Suprapubic skin (tissue), 4 donors: ENCODE results near the gene ANKRD17. TPM values are rescaled to one million over a fixed set of nuclear protein-coding genes. Genes with fewer than 3 reads are reported as not detected.
"Not testable (repeated sequence)": the region's sequence is repeated elsewhere in the genome, so short reads cannot be mapped to it uniquely, and the experiment has no call there.

Experiments
- DNase-seq, 2 donors: peaks; one replicate each; pipeline ENCODE4 v3.0.0-alpha.2; 2019; ENCODE audit warnings: low spot score in 2 of 2
- H3K27ac ChIP-seq: fragments of 200-600 bp; sonication (generic); one replicate; pipeline ENCODE4 v1.5.1; 2019
- H3K27me3 ChIP-seq: fragments of 200-600 bp; sonication (generic); one replicate; pipeline ENCODE4 v1.5.1; 2019
- H3K36me3 ChIP-seq: fragments of 200-600 bp; sonication (generic); one replicate; pipeline ENCODE4 v1.5.1; 2019
- H3K4me1 ChIP-seq: fragments of 200-600 bp; sonication (generic); one replicate; pipeline ENCODE4 v1.5.1; 2019
- H3K4me3 ChIP-seq: fragments of 200-600 bp; sonication (generic); one replicate; pipeline ENCODE4 v1.5.1; 2019; ENCODE audit warnings: mild to moderate bottlenecking
- H3K9me3 ChIP-seq: fragments of 200-600 bp; sonication (generic); one replicate; pipeline ENCODE4 v1.5.1; 2019
- EP300 ChIP-seq: sonication (generic); formaldehyde crosslinking; IDR thresholded peaks from one replicate; pipeline ENCODE4 v1.6.1; 2017; ENCODE audit warnings: antibody characterized with exemption
- POLR2A ChIP-seq, 2 donors: fragments of 450-650 bp; IDR thresholded peaks; one replicate each; pipeline ENCODE4 v1.6.1; 2017; ENCODE audit warnings: antibody characterized with exemption in 2 of 2, mild to moderate bottlenecking in 2 of 2, moderate library complexity in 2 of 2
- POLR2AphosphoS5 ChIP-seq, 3 donors: sonication (generic); formaldehyde crosslinking; IDR thresholded peaks; one replicate each; pipeline ENCODE4 v1.6.1; 2017; ENCODE audit warnings: antibody characterized with exemption in 3 of 3
- WGBS: methylation state at CpG from one replicate; pipeline ENCODE4 v1.1.5; 2018; 5-methylcytosine and 5-hydroxymethylcytosine counted together
- total RNA-seq, 4 donors: library from RNA; depleted of rRNA; stranded (reverse); fragments of >200 nt; gene quantifications; one replicate each; pipeline ENCODE4 v1.1.0, GENCODE V29; 2016
- TF ChIP-seq, protein P1 (sequence below), 2 donors: fragments of 200-600 bp in 1 of 2; fragments of 450-650 bp in 1 of 2; sonication (generic) in 1 of 2; IDR thresholded peaks; one replicate each; pipeline ENCODE4 v1.5.1; 2016 to 2019; ENCODE audit warnings: antibody characterized with exemption in 2 of 2, mild to moderate bottlenecking in 1 of 2, moderate library complexity in 1 of 2

Gene ANKRD17
- total RNA-seq, 4 donors from 2014 or later = 68.2 to 80.2 (median 71.1) TPM

GRCh38 chr4:73211968-73212367 lies 46.6 kb downstream of the ANKRD17 start:
- Histone ChIP-seq H3K9me3 (no peaks in the 10 kb centered on the region), H3K27me3 (no peaks in the 10 kb centered on the region), H3K27ac (no peak overlapping the region), H3K36me3 (no peaks in the 10 kb centered on the region), H3K4me1 (peaks cover 6% of the 10 kb centered on the region), H3K4me3 (no peak overlapping the region)
- WGBS = 88% methylated on average over 1 of the region's 1 CpG
- DNase-seq = no peak
- TF ChIP-seq, protein P1, sequence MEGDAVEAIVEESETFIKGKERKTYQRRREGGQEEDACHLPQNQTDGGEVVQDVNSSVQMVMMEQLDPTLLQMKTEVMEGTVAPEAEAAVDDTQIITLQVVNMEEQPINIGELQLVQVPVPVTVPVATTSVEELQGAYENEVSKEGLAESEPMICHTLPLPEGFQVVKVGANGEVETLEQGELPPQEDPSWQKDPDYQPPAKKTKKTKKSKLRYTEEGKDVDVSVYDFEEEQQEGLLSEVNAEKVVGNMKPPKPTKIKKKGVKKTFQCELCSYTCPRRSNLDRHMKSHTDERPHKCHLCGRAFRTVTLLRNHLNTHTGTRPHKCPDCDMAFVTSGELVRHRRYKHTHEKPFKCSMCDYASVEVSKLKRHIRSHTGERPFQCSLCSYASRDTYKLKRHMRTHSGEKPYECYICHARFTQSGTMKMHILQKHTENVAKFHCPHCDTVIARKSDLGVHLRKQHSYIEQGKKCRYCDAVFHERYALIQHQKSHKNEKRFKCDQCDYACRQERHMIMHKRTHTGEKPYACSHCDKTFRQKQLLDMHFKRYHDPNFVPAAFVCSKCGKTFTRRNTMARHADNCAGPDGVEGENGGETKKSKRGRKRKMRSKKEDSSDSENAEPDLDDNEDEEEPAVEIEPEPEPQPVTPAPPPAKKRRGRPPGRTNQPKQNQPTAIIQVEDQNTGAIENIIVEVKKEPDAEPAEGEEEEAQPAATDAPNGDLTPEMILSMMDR (IDR thresholded peaks at IDR 0.05) = no peak
- TF ChIP-seq EP300 = no peak
- TF ChIP-seq POLR2A (IDR thresholded peaks at IDR 0.05) = no peak
- no peak for TF ChIP-seq POLR2AphosphoS5 (IDR thresholded peaks at IDR 0.05)

- no peak for TF ChIP-seq POLR2A (IDR thresholded peaks at IDR 0.05)
- TF ChIP-seq POLR2AphosphoS5 (IDR thresholded peaks at IDR 0.05) = no peak
- TF ChIP-seq EP300 = no peak
- TF ChIP-seq, protein P1 (IDR thresholded peaks at IDR 0.05) = no peak
- H3K4me1 ChIP-seq = peaks cover 4% of the 10 kb centered on the region
Measured at GRCh38 chr4:73208376-73208775, 50.2 kb downstream of the ANKRD17 start.

DNA sequence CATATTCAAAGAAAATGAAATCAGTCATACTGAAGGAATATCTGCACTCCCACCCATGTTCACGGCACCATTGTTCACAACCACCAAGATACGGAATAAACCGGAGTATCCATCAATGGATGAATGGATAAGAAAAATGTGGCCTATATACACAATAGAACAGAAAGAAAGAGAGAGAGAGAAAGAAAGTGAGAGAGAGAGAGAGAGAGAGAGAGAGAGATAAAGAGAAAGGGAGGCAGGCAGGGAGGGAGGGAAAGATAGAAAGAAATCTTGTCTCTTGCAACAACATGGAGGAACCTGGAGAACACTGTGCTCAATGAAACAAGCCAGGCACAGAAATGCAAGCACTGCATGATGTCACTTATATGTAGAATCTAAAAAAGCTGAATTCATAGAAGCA lies 52.4 kb downstream of the ANKRD17 start:
- Histone ChIP-seq H3K4me3 (no peak overlapping the region), H3K27me3 (no peaks in the 10 kb centered on the region), H3K9me3 (peaks cover 5% of the 10 kb centered on the region), H3K27ac (no peak overlapping the region), H3K4me1 (no peaks in the 10 kb centered on the region), H3K36me3 (no peaks in the 10 kb centered on the region)
- TF ChIP-seq POLR2A (IDR thresholded peaks at IDR 0.05) (no peak), EP300 (no peak), POLR2AphosphoS5 (IDR thresholded peaks at IDR 0.05) (no peak)
- TF ChIP-seq, protein P1 (IDR thresholded peaks at IDR 0.05) = no peak
- DNase-seq = no peak
- 98% methylated on average over 3 of the region's 3 CpGs for WGBS

More at GRCh38 chr4:73208376-73208775, 50.2 kb downstream of the ANKRD17 start:
- peaks cover 5% of the 10 kb centered on the region for H3K9me3 ChIP-seq
- H3K36me3 ChIP-seq = no peaks in the 10 kb centered on the region
- no peaks in the 10 kb centered on the region for H3K27me3 ChIP-seq
- no peak overlapping the region for H3K27ac ChIP-seq
- no peak for DNase-seq
- H3K4me3 ChIP-seq = no peak overlapping the region

DNA sequence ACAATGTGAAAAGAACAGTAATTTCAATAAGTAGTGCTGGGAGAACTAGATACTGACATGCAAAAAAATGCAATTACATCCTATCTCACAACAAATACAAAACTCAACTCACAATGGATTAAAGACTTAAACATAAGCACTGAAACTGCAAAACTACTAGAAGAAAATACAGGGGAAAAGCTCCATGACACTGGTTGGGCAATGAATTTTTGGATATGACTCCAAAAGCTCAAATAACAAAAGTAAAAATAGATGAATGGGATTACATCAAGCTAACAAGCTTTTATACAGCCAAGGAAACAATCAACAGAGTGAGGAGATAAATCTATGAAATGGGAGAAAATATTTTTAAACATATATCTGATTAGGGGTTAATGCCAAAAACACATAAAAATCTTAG lies 53.1 kb downstream of the ANKRD17 start:
- Histone ChIP-seq H3K4me3 (no peak overlapping the region), H3K27ac (no peak overlapping the region), H3K4me1 (no peaks in the 10 kb centered on the region), H3K36me3 (no peaks in the 10 kb centered on the region), H3K27me3 (no peaks in the 10 kb centered on the region), H3K9me3 (peaks cover 5% of the 10 kb centered on the region)
- TF ChIP-seq, protein P1 (IDR thresholded peaks at IDR 0.05) = no peak
- no peak for TF ChIP-seq EP300
- no peak for TF ChIP-seq POLR2A (IDR thresholded peaks at IDR 0.05)
- TF ChIP-seq POLR2AphosphoS5 (IDR thresholded peaks at IDR 0.05) = no peak
- no peak for DNase-seq

DNA sequence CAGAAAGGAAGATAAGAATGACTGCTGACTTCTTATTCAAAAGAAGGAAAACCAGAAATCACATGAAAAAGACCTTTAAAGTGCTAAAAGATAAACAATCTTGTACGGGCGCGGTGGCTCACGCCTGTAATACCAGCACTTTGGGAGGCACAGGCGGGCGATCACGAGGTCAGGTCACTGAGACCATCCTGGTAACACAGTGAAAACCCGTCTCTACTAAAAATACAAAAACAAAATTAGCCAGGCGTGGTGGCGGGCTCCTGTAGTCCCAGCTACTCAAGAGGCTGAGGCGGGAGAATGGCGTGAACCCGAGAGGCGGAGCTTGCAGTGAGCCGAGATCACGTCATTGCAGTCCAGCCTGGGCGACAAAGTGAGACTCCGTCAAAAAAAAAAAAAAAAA lies 54.6 kb downstream of the ANKRD17 start:
- H3K4me1 ChIP-seq, H3K4me3 ChIP-seq, H3K27ac ChIP-seq, H3K27me3 ChIP-seq, H3K9me3 ChIP-seq, DNase-seq, H3K36me3 ChIP-seq: not testable (repeated sequence)
- WGBS = 93% methylated on average over 18 of the region's 18 CpGs

GRCh38 chr4:73197220-73197619 lies 61.4 kb downstream of the ANKRD17 start:
- peaks cover 12% of the 10 kb centered on the region for H3K4me1 ChIP-seq
- TF ChIP-seq, protein P1 (IDR thresholded peaks at IDR 0.05) = no peak
- TF ChIP-seq POLR2AphosphoS5 (IDR thresholded peaks at IDR 0.05) (no peak), EP300 (no peak), POLR2A (IDR thresholded peaks at IDR 0.05) (no peak)
- H3K27me3 ChIP-seq = no peaks in the 10 kb centered on the region
- H3K36me3 ChIP-seq = peaks cover 3% of the 10 kb centered on the region
- no peak overlapping the region for H3K27ac ChIP-seq
- no peak for DNase-seq
- no peaks in the 10 kb centered on the region for H3K9me3 ChIP-seq
- no peak overlapping the region for H3K4me3 ChIP-seq
- WGBS = 100% methylated on average over 1 of the region's 1 CpG
